Motor neuron (in vitro differentiated cells): ENCODE measurements around the gene RRP1B. TPM values are rescaled to one million over a fixed set of nuclear protein-coding genes. Genes with fewer than 3 reads are reported as not detected.

Experiments
- ATAC-seq, 8 experiments: fragments of 200-7000 bp; cut with Tn5 transposase; replicated peaks in 6 of 8; 2 replicates each; pipeline ENCODE4 v1.8.0; 2021; ENCODE audit warnings: mild to moderate bottlenecking in 8 of 8, moderate library complexity in 8 of 8
- H3K27ac ChIP-seq, 2 donors: fragments of 250-450 bp; sonication (Bioruptor Pico); 2 replicates each; pipeline ENCODE4 v1.9.0; 2021; ENCODE audit warnings: antibody characterized with exemption in 2 of 2, mild to moderate bottlenecking in 2 of 2, moderate library complexity in 1 of 2
- H3K4me1 ChIP-seq, 2 donors: fragments of 250-450 bp; sonication (Bioruptor Pico); replicated peaks in 1 of 2; 2 replicates each; pipeline ENCODE4 v1.6.1; 2021; ENCODE audit warnings: antibody characterized with exemption in 2 of 2, mild to moderate bottlenecking in 2 of 2, moderate library complexity in 1 of 2
- H3K4me3 ChIP-seq, 5 donors: fragments of 250-450 bp; sonication (Bioruptor Pico); 2 replicates each; pipeline ENCODE4 v1.9.0; 2021; ENCODE audit warnings: antibody characterized with exemption in 5 of 5, mild to moderate bottlenecking in 5 of 5, moderate library complexity in 4 of 5
- WGBS, 10 experiments: fragments of 450-650 bp; shearing (Covaris generic); methylation state at CpG; one replicate each; pipeline ENCODE4 v1.0.0; 2022; 5-methylcytosine and 5-hydroxymethylcytosine counted together
- in situ Hi-C, 9 experiments: fragments of 400-800 bp; cut with MboI; loops; one replicate each; pipeline ENCODE4 v1.15.0; 2021; ENCODE audit warnings: low sequenced_read_pairs in 9 of 9, low pct_unique_long_range_greater_than_20kb in 2 of 9; ENCODE audit not compliant: unreplicated experiment in 9 of 9
- total RNA-seq, 8 experiments: library from RNA; unstranded; fragments of 300-600 nt; gene quantifications; 2 replicates each; pipeline versions ENCODE4 v1.2.3 to v1.2.4, GENCODE V29; 2022

Gene RRP1B
- total RNA-seq, 8 experiments from 2014 or later: 14.0 to 45.9 (median 23.5) TPM

DNA sequence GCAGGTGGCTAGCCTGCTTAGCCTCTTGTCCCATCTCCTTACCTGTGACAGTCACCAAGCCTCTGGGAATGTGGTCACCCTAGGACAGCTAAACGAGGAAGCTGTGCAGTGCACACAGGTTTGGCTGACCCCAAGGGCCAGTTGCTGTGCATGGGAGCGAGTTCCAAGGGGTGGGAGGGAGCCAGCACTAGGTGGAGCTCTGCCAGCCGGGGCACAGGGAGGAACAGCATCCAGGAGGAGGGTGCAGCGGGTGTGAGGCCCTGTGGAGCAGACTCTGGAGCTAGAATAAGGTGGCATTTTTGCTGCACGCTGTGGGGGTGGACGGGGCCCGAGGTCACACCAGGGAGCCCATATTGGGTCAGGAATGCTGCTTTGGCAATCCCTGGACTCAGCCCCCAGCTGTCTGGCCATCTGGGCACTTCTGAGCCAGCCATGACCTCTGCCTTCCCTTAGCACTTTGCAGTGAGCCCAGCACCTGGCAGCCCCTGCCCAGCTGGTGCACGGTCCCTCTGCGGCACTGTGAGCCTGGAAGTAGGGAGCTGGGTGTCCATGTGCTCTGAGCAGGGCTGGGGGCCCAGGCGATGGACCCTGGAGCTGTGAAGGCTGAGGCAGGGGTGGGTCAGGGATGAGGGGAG lies 68.3 kb downstream of the RRP1B start:
- H3K27ac ChIP-seq: peak overlapping the region; percentile 49 to 85
- H3K4me1 ChIP-seq: peaks cover 14% of the 10 kb centered on the region in 2 donors
- peak overlapping the region in 3 of 5 donors; percentile 52 to 63 (median 53) for H3K4me3 ChIP-seq
- 10 to 100% (median 83%) methylated on average over 1 to 3 of the region's 10 CpGs; no CpG with 5 or more reads in 5 of the 10 experiments for WGBS, 10 experiments
- peak in 4 of 8 experiments; percentile 0 to 11 (median 7) for ATAC-seq
- in situ Hi-C loops: no loop called here

DNA sequence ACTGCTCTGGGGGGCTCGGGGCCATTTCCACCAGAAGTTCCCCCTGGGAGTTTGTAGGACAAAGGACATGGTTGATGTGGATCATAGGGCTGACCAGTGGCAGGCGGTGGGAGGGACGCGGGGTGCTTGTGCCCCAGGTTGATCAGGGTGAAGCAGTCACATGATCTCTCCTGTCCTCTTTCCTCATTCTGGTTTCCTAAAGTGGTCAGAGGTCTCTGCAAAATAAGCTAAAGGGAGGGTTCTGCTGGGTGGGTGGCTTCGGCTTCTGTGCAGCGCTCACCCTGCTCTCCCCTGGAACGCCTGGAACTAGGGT lies 68.8 kb downstream of the RRP1B start:
- Histone ChIP-seq H3K4me3 (peak overlapping the region; percentile 52 to 63 (median 59)), H3K27ac (peak overlapping the region; percentile 49 to 85), H3K4me1 (peaks cover 14% of the 10 kb centered on the region in 2 donors)
- in situ Hi-C loops: no loop called here
- 0 to 40% (median 0%) methylated on average over 1 to 2 of the region's 7 CpGs; no CpG with 5 or more reads in 7 of the 10 experiments for whole genome bisulfite sequencing, 10 experiments
- peak in 1 of 8 experiments; percentile 14 for ATAC-seq

DNA sequence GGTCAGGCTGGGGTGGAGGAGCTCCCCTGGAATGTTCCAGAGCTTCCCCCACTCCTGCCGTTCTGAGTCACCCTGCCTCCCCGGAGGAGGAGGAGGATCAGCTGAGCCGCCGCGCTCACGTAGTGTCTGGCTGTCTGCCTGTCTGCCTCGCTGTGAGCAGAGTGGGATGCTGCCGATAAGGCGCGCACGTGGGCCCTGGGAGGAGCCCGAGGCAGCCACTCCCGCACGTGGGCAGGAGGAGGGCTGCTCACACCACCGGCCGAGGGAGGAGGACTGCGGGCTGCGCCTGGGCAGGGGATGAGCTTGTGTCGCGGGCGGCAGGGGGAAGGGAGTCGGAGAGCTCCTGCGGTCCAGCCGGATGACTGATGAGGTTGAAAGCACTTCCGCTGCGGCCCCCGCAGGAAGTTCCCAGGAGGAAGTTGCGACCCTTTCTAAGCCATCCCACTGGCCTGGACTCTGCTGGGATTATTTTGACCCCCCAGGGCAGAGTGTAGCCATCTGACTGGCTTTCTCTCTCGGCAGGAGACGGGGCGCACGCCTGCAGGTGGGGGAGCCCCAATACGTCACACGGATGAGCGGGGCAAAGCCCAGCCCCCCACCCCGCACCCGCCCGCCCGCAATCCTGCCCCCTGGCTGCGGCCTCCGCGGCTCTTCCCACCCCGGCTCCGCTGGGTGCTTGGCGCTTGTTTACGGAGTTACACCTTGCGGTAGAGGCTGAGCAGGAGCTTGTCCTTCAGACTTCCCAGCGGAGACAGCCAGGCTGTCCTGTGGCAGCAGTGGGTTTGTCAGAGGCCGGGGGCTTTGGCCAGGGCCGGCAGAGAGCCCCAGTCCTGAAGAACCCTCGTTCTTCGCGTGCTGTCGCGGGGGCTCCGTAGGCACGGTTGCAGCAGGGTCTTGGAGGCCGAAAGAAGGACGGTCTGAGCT lies 69.4 kb downstream of the RRP1B start:
- WGBS, 10 experiments: 0% methylated on average over 3 to 29 of the region's 59 CpGs; no CpG with 5 or more reads in 8 of the 10 experiments
- ATAC-seq: peak; percentile 84 to 92 (median 90)

GRCh38 chr21:43731476-43731875 lies 72.1 kb downstream of the RRP1B start:
- in situ Hi-C loops: no loop called here
- H3K4me3 ChIP-seq: no peak overlapping the region
- 86 to 100% (median 90%) methylated on average over 1 to 6 of the region's 6 CpGs; no CpG with 5 or more reads in 5 of the 10 experiments for WGBS, 10 experiments
- no peak for ATAC-seq
- peaks cover 14 to 17% of the 10 kb centered on the region in 2 donors for H3K4me1 ChIP-seq
- H3K27ac ChIP-seq: no peak overlapping the region

More for the DNA sequence above, 69.4 kb downstream of the RRP1B start:
- peak overlapping the region; percentile 49 to 85 for H3K27ac ChIP-seq
- H3K4me3 ChIP-seq: peak overlapping the region; percentile 52 to 63 (median 59)
- H3K4me1 ChIP-seq: peaks cover 14% of the 10 kb centered on the region in 2 donors
- in situ Hi-C loops: no loop called here

DNA sequence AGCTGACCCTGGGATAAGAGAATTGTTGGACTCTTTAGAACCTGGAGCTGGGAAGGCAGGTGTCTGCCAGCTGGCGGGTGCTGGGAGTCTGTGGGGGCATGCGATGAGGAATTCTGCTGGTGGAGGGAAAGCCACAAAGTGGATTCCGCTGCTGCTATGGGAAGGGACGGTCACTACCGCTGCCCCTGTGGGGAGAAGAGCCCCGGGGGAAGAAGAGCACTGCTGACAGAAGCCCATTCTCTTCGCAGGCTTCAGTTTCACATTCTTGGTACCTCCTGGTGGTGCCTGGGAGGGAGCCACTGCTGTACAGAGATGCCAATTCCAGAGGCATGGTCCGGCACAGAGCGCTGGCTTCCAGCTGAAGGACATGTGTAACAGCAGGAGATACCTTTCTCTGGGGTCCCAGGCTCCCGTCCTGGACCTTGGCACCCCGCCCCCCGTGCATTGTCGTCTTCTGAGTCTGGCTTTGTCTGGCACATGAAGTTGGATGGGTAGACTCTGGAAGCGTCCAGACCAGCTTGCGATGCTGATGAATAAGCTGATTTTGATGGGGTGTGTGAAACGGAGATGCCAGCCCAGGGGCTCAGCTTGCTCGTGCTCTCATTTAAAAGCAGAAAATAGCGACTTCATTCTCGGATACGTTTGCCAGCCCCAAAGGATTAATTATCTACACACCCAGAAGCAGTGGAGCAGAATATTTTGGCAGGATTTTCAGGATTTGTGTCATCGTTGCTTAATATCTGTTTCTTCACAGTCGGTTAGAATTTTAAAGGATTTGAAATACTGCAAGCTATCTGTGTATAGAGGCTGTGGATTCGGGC lies 72.7 kb downstream of the RRP1B start:
- 31 to 100% (median 76%) methylated on average over 1 to 15 of the region's 23 CpGs; no CpG with 5 or more reads in 2 of the 10 experiments for WGBS, 10 experiments
- Histone ChIP-seq H3K27ac (no peak overlapping the region), H3K4me1 (peaks cover 14 to 17% of the 10 kb centered on the region in 2 donors), H3K4me3 (no peak overlapping the region)
- in situ Hi-C loops: no loop called here
- no peak for ATAC-seq

DNA sequence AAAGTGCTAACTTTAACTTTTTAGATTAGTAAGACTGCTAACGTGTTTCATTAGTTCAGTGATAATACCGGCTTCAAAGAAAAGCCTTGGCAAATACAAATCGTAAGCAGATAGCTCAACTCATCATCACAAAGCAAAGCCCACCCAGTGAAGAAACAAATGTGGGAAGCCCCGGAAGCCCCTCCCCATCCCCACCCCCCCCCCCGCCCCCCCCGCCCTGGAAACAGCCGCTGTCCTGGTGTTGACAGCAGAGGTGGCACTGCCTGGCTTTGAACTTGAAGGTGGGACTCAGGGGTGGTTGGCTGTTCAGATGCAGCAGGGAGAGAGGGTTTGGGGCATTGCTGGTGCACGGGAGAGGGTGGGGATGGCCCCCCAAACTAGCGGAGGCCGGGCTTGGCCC lies 73.7 kb downstream of the RRP1B start:
- no peak for ATAC-seq
- Histone ChIP-seq H3K4me3 (no peak overlapping the region), H3K4me1 (peaks cover 9 to 14% of the 10 kb centered on the region in 2 donors), H3K27ac (no peak overlapping the region)
- in situ Hi-C loops: no loop called here
- 17 to 100% (median 73%) methylated on average over 1 to 3 of the region's 10 CpGs; no CpG with 5 or more reads in 4 of the 10 experiments for WGBS, 10 experiments

DNA sequence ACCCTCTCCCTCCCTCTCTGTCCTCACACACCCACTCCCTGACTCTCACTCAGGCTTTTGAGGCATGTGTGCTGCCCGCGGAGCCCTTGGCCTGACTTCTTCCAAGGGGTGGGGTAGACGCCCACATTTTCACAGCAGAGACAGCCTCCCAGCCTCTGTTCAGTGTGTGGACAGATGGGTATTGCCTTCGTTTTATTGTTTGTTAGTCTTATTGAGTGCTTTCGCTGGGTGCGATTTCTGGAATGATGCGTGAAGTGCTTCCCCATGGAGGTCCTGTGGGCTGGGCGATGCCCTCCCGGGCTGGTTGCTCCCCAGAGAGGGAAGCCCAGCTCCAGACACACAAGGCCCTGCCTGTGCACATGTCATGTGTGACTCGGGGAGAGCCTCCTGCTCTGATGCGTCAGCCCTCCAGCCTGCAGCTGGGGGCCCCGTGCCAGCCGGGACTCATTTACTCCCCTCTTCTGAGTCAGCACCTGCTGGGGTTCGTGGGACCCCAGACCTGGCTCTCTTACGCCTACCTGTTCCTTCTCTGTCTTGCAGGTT lies 74.2 kb downstream of the RRP1B start:
- ATAC-seq: peak in 5 of 8 experiments; percentile 13 to 73 (median 31)
- 30 to 80% (median 73%) methylated on average over 1 to 3 of the region's 15 CpGs; no CpG with 5 or more reads in 5 of the 10 experiments for WGBS, 10 experiments
- no peak overlapping the region for H3K4me3 ChIP-seq
- in situ Hi-C loops: no loop called here
- H3K27ac ChIP-seq: no peak overlapping the region
- H3K4me1 ChIP-seq: peaks cover 8 to 12% of the 10 kb centered on the region in 2 donors

- WGBS, 10 experiments: 20 to 100% (median 73%) methylated on average over 1 to 10 of the region's 25 CpGs; no CpG with 5 or more reads in 3 of the 10 experiments
- peaks cover 8 to 12% of the 10 kb centered on the region in 2 donors for H3K4me1 ChIP-seq
- no peak overlapping the region for H3K27ac ChIP-seq
- no peak overlapping the region for H3K4me3 ChIP-seq
- peak in 4 of 8 experiments; percentile 7 to 76 (median 70) for ATAC-seq
- in situ Hi-C loops: no loop called here
These were observed 75.0 kb downstream of the RRP1B start for GRCh38 chr21:43734131-43734927.

DNA sequence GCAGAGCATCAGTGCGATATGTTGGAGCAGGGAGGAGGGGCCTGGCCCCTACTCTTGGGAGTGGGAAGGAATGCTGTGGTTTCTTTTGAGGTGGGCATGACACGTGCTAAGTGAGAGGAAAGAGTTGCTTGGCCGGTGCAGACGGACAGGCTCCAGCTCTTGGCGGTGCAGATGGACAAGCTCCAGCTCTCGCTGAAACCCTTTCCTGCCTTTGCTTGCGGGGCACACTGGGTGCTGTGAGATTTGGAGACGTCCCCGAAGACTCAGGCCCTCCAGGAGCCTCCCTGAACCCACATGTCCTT lies 75.5 kb downstream of the RRP1B start:
- Histone ChIP-seq H3K27ac (no peak overlapping the region), H3K4me3 (no peak overlapping the region), H3K4me1 (peaks cover 2 to 6% of the 10 kb centered on the region in 2 donors)
- no peak for ATAC-seq
- 85 to 98% (median 93%) methylated on average over 2 to 5 of the region's 9 CpGs; no CpG with 5 or more reads in 6 of the 10 experiments for WGBS, 10 experiments
- in situ Hi-C loops: no loop called here

GRCh38 chr21:43735236-43736091 lies 76.1 kb downstream of the RRP1B start:
- 80 to 100% (median 91%) methylated on average over 1 to 7 of the region's 22 CpGs; no CpG with 5 or more reads in 2 of the 10 experiments for WGBS, 10 experiments
- no peak overlapping the region for H3K4me3 ChIP-seq
- ATAC-seq: no peak
- H3K4me1 ChIP-seq: peaks cover 0 to 4% of the 10 kb centered on the region in 2 donors
- in situ Hi-C loops: no loop called here
- H3K27ac ChIP-seq: no peak overlapping the region

DNA sequence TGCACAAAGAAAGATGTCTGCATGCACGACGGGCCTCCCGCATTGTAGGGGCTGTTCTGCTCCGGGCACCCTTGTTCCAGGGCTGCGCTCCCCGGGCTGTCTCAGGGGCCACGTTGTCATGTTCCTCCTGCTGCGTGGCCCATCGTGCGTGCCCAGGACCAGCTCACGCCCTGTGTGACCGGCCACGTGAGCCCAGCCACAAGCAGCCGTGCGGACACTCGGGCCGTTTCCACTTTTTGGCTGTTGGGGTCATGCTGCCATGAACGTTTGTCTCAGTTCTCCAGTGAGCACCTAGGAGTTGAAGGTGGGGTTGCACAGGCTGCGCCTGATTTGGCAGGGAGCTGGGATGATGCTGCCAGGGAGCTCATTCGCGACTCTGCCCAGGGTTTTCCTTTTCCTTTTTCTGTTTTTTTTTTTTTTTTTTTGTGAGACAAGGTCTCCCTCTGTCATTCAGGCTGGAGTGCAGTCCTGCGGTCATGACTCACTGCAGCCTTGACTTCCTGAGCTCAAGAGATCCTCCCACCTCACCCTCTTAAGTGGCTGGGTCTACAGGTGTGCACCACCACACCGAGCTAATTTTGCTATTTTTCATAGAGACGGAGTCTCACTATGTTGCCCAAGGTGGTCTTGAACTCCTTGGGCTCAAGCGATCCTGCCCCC lies 77.0 kb downstream of the RRP1B start:
- Histone ChIP-seq H3K4me3 (no peak overlapping the region), H3K27ac (no peak overlapping the region), H3K4me1 (peaks cover 3 to 4% of the 10 kb centered on the region in 2 donors)
- 84 to 100% (median 97%) methylated on average over 1 to 24 of the region's 25 CpGs; no CpG with 5 or more reads in 1 of the 10 experiments for WGBS, 10 experiments
- in situ Hi-C loops: no loop called here
- ATAC-seq: no peak
